HEK293 (cell line): ENCODE results near the gene HTR6.

Source experiments
- CTCF ChIA-PET: fragments of 350-600 bp; formaldehyde crosslinking; extraction: SDS; loops from one replicate; lab custom pipeline; 2021; ENCODE audit warnings: antibody characterized with exemption; lab: Yijun Ruan, JAX
- POLR2A ChIA-PET: fragments of 300-600 bp; formaldehyde crosslinking; extraction: SDS; loops from one replicate; lab custom pipeline; 2020; ENCODE audit warnings: antibody characterized with exemption, inconsistent platforms; lab: Yijun Ruan, JAX
- H3K27ac ChIP-seq: fragments of 200-500 bp; sonication (Bioruptor generic); 2 replicates; pipeline ENCODE4 v1.5.1; 2014; ENCODE audit warnings: low read depth, low read length, control low read depth, inconsistent platforms; ENCODE audit errors: extremely low read depth
- H3K36me3 ChIP-seq, 2 experiments: fragments of 200-500 bp in 1 of 2; sonication (Bioruptor generic) in 1 of 2; 1 replicate in 1 of 2; 2 replicates in 1 of 2; pipeline ENCODE4 v1.5.1; 2014 to 2017; ENCODE audit warnings: inconsistent platforms in 2 of 2, low read length in 2 of 2; ENCODE audit not compliant: control insufficient read depth in 2 of 2, insufficient read depth in 1 of 2
- H3K4me1 ChIP-seq: fragments of 200-500 bp; sonication (Bioruptor generic); 2 replicates; pipeline ENCODE4 v1.5.1; 2014; ENCODE audit warnings: mild to moderate bottlenecking, low read length, inconsistent platforms; ENCODE audit not compliant: control insufficient read depth, insufficient read depth
- H3K4me3 ChIP-seq: 2 replicates; pipeline ENCODE4 v1.5.1; 2011; ENCODE audit warnings: low read depth, mild to moderate bottlenecking, control low read depth, low read length, moderate library complexity
- H3K9me3 ChIP-seq: fragments of 200-500 bp; sonication (Bioruptor generic); 2 replicates; pipeline ENCODE4 v1.5.1; 2014; ENCODE audit warnings: low read depth, low read length, inconsistent platforms; ENCODE audit not compliant: control insufficient read depth, insufficient read depth
- BCL11A ChIP-seq: fragments of 450-650 bp; formaldehyde crosslinking; IDR thresholded peaks from 2 replicates; pipeline ENCODE4 v1.5.1; 2016; ENCODE audit warnings: low read depth, missing biosample characterization, missing genetic modification characterization
- BCL11B ChIP-seq: fragments of 450-650 bp; formaldehyde crosslinking; IDR thresholded peaks from 2 replicates; pipeline ENCODE4 v1.5.1; 2016; ENCODE audit warnings: low read depth, missing biosample characterization, missing genetic modification characterization
- FEZF1 ChIP-seq: fragments of 450-650 bp; formaldehyde crosslinking; IDR thresholded peaks from 2 replicates; pipeline ENCODE4 v1.5.1; 2016; ENCODE audit warnings: missing biosample characterization, missing genetic modification characterization
- GLIS1 ChIP-seq: fragments of 450-650 bp; formaldehyde crosslinking; IDR thresholded peaks from 2 replicates; pipeline ENCODE4 v1.5.1; 2016; ENCODE audit warnings: missing biosample characterization, missing genetic modification characterization
- GLIS2 ChIP-seq: fragments of 450-650 bp; formaldehyde crosslinking; IDR thresholded peaks from 2 replicates; pipeline ENCODE4 v1.5.1; 2016; ENCODE audit warnings: missing biosample characterization, missing genetic modification characterization
- ZBTB17 ChIP-seq: fragments of 450-650 bp; formaldehyde crosslinking; IDR thresholded peaks from 2 replicates; pipeline ENCODE4 v1.5.1; 2016; ENCODE audit warnings: missing biosample characterization, missing genetic modification characterization
- ZBTB44 ChIP-seq: fragments of 450-650 bp; IDR thresholded peaks from 2 replicates; pipeline ENCODE4 v1.5.1; 2018; ENCODE audit warnings: missing biosample characterization, mild to moderate bottlenecking, missing genetic modification characterization
- ZNF121 ChIP-seq: fragments of 450-650 bp; formaldehyde crosslinking; IDR thresholded peaks from 2 replicates; pipeline ENCODE4 v1.5.1; 2016; ENCODE audit warnings: missing biosample characterization, missing genetic modification characterization
- ZNF202 ChIP-seq: fragments of 450-650 bp; formaldehyde crosslinking; IDR thresholded peaks from 2 replicates; pipeline ENCODE4 v1.5.1; 2016; ENCODE audit warnings: missing biosample characterization, missing genetic modification characterization, borderline replicate concordance
- ZNF223 ChIP-seq: fragments of 450-650 bp; formaldehyde crosslinking; IDR thresholded peaks from 2 replicates; pipeline ENCODE4 v1.5.1; 2016; ENCODE audit warnings: missing biosample characterization, missing genetic modification characterization
- ZNF248 ChIP-seq: fragments of 450-650 bp; formaldehyde crosslinking; IDR thresholded peaks from 2 replicates; pipeline ENCODE4 v1.5.1; 2017; ENCODE audit warnings: missing biosample characterization, missing genetic modification characterization
- ZNF391 ChIP-seq: fragments of 450-650 bp; formaldehyde crosslinking; IDR thresholded peaks from 2 replicates; pipeline ENCODE4 v1.5.1; 2016; ENCODE audit warnings: low read depth, missing biosample characterization, missing genetic modification characterization, borderline replicate concordance
- ZNF426 ChIP-seq: fragments of 450-650 bp; formaldehyde crosslinking; IDR thresholded peaks from 2 replicates; pipeline ENCODE4 v1.5.1; 2017; ENCODE audit warnings: missing biosample characterization, missing genetic modification characterization, mild to moderate bottlenecking, inconsistent platforms, moderate library complexity
- ZNF473 ChIP-seq: fragments of 450-650 bp; formaldehyde crosslinking; IDR thresholded peaks from 2 replicates; pipeline ENCODE4 v1.5.1; 2017; ENCODE audit warnings: missing biosample characterization, missing genetic modification characterization
- ZNF549 ChIP-seq: fragments of 450-650 bp; IDR thresholded peaks from 2 replicates; pipeline ENCODE4 v1.5.1; 2018; ENCODE audit warnings: missing biosample characterization, missing genetic modification characterization, mild to moderate bottlenecking, inconsistent platforms, moderate library complexity
- ZNF626 ChIP-seq: fragments of 450-650 bp; sonication (Bioruptor Pico); formaldehyde crosslinking; IDR thresholded peaks from 2 replicates; pipeline ENCODE4 v1.5.1; 2018; ENCODE audit warnings: missing biosample characterization, missing genetic modification characterization, inconsistent platforms
- ZNF692 ChIP-seq: fragments of 450-650 bp; formaldehyde crosslinking; IDR thresholded peaks from 2 replicates; pipeline ENCODE4 v1.5.1; 2016; ENCODE audit warnings: missing biosample characterization, missing genetic modification characterization
- TF ChIP-seq, protein P1 (sequence below): fragments of 450-650 bp; formaldehyde crosslinking; optimal IDR thresholded peaks from 2 replicates; pipeline ENCODE3; 2016; ENCODE audit warnings: missing biosample characterization, mild to moderate bottlenecking, missing genetic modification characterization
- TF ChIP-seq, protein P2 (sequence below): IDR thresholded peaks from 2 replicates; pipeline ENCODE4 v1.6.1; 2011; ENCODE audit warnings: mild to moderate bottlenecking, low read depth, low read length, borderline replicate concordance

HTR6 gene

DNA sequence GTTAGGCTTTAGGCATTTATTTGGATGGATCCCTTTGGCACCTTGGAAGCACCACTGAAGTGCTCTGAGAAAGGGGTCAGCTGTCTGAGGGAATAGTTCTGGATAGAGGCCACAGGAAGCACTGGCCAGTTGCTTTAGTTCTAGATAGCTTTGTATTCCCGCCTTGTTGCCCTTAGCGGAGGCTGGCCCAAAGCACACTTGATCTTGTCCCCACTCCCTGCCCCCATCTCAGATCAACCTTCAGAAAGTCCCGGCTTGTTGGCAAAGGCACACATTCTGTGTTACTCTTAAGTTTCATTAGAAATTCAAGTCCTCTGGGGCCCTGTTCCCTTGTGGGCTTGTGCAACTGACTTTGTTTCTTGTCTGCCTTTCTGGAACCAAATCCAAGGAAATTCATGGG, 35.8 kb upstream of the HTR6 start:
- Histone ChIP-seq H3K36me3 (peaks cover 2 to 51% of the 10 kb centered on the region in 2 experiments; a peak in 2 of 3 replicates), H3K9me3 (no peaks in the 10 kb centered on the region), H3K4me1 (no peaks in the 10 kb centered on the region), H3K27ac (no peak overlapping the region), H3K4me3 (no peak overlapping the region)
- CTCF ChIA-PET: interaction anchor here (0.6 to 1.2 kb wide), 3 partner anchors 10 to 22 kb away, joined by 3 read pairs; no protein-coding TSS in a partner anchor
- POLR2A ChIA-PET: no interaction called here
- TF ChIP-seq BCL11B (no peak), GLIS1 (no peak), ZNF473 (tag by site-specific recombination) (no peak), ZNF391 (tag by site-specific recombination) (no peak), ZBTB44 (no peak), ZBTB17 (no peak)

DNA sequence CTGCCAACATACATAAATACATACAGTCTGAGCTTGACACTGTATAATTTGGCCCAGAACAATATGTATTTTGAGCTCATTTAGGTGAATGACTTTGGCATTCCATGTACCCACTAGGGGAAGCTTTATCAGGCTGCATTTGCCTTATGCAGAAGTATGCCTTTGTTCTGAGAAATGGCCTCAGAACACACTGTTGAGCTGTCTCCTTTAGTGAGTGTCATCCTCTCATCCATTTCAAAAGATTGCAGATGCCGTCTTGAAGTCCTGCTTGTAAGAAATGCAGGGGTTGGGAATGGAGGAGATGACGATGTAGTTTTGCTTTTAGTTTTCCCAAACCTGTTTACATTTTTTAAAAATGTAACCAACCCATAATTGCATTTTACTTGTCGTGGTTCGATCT, 35.3 kb upstream of the HTR6 start:
- Histone ChIP-seq H3K4me3 (no peak overlapping the region), H3K4me1 (no peaks in the 10 kb centered on the region), H3K9me3 (no peaks in the 10 kb centered on the region), H3K27ac (no peak overlapping the region), H3K36me3 (peaks cover 0 to 46% of the 10 kb centered on the region in 2 experiments; a peak in 2 of 3 replicates)
- CTCF ChIA-PET: interaction anchor here (0.6 to 1.4 kb wide), 4 partner anchors 10 to 22 kb away, joined by 3 to 4 read pairs (median 3); no protein-coding TSS in a partner anchor
- TF ChIP-seq, protein P1, sequence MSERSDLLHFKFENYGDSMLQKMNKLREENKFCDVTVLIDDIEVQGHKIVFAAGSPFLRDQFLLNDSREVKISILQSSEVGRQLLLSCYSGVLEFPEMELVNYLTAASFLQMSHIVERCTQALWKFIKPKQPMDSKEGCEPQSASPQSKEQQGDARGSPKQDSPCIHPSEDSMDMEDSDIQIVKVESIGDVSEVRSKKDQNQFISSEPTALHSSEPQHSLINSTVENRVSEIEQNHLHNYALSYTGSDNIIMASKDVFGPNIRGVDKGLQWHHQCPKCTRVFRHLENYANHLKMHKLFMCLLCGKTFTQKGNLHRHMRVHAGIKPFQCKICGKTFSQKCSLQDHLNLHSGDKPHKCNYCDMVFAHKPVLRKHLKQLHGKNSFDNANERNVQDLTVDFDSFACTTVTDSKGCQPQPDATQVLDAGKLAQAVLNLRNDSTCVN (tag by site-specific recombination): no peak
- TF ChIP-seq GLIS2 (tag by site-specific recombination): no peak
- no peak for TF ChIP-seq ZNF426 (tag by site-specific recombination)
- no peak for TF ChIP-seq ZNF549 (tag by site-specific recombination)
- TF ChIP-seq, protein P2, sequence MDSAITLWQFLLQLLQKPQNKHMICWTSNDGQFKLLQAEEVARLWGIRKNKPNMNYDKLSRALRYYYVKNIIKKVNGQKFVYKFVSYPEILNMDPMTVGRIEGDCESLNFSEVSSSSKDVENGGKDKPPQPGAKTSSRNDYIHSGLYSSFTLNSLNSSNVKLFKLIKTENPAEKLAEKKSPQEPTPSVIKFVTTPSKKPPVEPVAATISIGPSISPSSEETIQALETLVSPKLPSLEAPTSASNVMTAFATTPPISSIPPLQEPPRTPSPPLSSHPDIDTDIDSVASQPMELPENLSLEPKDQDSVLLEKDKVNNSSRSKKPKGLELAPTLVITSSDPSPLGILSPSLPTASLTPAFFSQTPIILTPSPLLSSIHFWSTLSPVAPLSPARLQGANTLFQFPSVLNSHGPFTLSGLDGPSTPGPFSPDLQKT: no peak
- TF ChIP-seq BCL11A (tag by site-specific recombination): no peak
- no peak for TF ChIP-seq ZNF121 (tag by site-specific recombination)
- TF ChIP-seq ZNF626: no peak
- no peak for TF ChIP-seq FEZF1 (tag by site-specific recombination)
- no peak for TF ChIP-seq ZNF223 (tag by site-specific recombination)
- no peak for TF ChIP-seq ZNF202 (tag by site-specific recombination)
- TF ChIP-seq ZNF692 (tag by site-specific recombination): no peak
- TF ChIP-seq ZNF248: no peak
- POLR2A ChIA-PET: no interaction called here
